Measurements from ENCODE around the gene XYLT2.
"Not testable (repeated sequence)": the region's sequence is repeated elsewhere in the genome, so short reads cannot be mapped to it uniquely, and the experiment has no call there.

XYLT2 gene

DNA sequence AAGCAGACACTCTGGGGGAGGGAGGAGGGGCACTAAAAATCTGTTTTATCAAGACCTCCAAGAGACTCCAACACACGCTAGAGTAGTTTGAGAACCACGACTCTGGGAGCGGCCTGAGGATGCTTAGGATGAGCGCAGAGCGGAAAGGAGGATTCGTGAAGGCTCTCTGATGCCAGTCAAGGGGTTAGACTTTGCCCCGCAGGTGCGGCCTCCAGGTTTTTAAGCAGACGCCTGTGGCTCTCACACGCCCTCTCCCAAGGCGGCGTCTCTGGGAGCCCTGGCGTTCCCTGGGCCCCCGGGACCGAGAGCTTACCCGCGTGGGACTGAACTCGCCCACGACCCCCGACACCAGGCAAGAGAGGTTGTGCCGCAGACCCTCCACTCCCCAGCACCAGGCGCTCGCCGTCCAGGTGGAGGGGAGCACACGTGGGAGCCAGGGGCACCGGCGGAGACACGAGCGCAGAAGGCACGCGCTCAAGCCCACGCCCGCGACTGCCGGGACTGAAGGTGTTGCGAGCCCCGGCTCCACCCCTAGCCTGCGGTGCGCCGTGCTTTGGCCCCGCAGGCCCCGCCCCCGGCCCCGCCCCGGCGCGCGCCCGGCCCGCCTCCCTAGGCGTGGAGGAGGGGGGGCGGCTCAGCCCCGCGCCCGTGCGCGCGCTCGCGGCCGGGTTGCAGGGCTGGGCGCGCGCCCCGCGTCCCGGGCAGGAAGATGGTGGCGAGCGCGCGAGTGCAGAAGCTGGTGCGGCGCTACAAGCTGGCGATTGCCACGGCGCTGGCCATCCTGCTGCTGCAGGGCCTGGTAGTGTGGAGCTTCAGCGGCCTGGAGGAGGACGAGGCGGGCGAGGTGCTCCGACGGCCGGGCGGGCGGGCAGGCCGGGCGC is at the start of gene XYLT2:
TSS of gene XYLT2 (plus strand) at position 695 of the 881 bp plus-strand sequence. CDS start at position 710, 15 bp downstream.
- peak; percentile 70 for DNase-seq (ENCODE audit: low spot score)

- DNase-seq (ENCODE audit: low spot score) = peak; percentile 71
Observed at GRCh38 chr17:50297407-50297865, 48.5 kb upstream of the XYLT2 start.

DNA sequence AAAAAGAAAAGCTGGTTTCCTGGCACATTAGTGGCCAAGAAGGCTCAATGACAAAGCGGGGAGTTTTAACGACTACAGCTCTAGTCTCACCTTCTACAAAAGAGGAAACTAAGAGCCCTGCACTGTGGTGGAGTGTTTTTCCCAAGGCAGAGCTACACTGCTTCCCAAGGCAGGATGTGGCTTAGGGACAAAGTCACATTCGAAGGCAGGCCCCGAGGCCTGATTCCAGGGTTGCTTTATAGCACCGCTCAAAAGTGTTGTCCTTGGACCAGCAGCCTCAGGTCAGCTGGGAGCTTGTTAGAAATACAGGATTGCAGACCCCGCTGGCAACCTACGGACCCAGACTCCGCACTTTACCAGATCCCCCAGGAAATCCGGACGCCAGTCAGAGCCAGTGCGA is 47.9 kb upstream of the XYLT2 start:
- no peak for DNase-seq (ENCODE audit: low spot score)

DNA sequence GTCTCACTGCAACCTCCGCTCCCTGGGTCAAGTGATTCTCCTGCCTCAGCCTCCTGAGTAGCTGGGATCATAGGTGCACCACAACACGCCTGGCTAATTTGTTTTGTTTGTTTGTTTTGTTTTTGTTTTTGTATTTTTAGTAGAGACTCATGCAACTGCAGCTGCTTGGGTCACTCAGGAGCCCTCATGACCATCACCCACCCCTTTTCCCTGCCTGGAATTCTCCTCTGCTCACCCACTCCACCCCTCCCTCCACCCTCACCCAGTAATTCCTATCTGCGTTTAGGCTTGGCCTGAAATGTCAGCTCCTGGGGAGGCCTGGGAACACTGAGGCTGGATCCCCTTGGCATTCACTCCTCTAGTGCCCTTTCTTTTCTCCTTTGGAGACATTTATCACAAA is 46.1 kb upstream of the XYLT2 start:
- no peak for DNase-seq (ENCODE audit: low spot score)

- not testable (repeated sequence) for DNase-seq (ENCODE audit: low spot score)
Observed at GRCh38 chr17:50300824-50301223, 45.1 kb upstream of the XYLT2 start.

- no peak for DNase-seq (ENCODE audit: low spot score)
Observed at GRCh38 chr17:50301891-50302584, 43.9 kb upstream of the XYLT2 start.

DNA sequence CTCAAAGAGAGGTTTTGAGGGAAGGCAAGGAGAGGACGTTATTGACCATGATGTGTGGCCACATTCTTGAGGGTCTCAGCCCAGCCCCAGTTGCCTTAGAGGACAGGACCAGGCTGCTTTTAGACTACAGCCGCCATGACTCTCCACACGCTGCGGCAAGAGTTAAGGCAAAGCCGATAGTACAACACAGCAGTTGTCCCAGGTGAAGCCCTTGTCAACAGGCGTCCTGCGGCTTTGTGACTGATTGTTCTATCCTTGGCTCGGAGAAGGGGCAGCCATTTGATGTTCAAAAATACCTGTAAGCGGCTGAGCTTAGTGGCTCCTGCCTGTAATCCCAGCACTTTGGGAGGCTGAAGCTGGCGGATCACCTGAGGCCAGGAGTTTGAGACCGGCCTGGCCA is 42.9 kb upstream of the XYLT2 start:
- DNase-seq (ENCODE audit: low spot score) = no peak

DNA sequence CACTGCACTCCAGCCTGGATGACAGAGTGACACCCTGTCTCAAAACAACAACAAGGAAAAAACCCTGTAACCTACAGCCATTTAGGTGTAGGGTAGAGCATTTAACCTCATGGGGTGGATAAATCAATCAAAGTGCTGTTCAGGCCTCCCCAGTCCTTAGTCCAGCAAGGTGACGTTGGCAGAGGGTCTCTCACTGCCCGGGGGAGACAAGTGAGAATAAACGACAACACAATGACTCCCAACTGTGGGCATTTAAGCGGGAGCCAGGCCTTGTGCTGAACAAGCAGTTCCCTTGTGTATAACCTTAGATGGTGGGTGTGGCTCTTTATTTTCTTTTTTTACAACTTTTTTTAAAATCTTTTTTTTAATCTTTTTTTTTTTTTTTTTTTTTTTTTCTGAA is 42.3 kb upstream of the XYLT2 start:
- no peak for DNase-seq (ENCODE audit: low spot score)

GRCh38 chr17:50304781-50305404 is 41.0 kb upstream of the XYLT2 start:
- peak; percentile 29 for DNase-seq (ENCODE audit: low spot score)

- DNase-seq (ENCODE audit: low spot score) = no peak
Observed at GRCh38 chr17:50307654-50308053, 38.3 kb upstream of the XYLT2 start.

GRCh38 chr17:50308666-50309065 is 37.3 kb upstream of the XYLT2 start:
- no peak for DNase-seq (ENCODE audit: low spot score)

GRCh38 chr17:50310455-50311111 is 35.3 kb upstream of the XYLT2 start:
- DNase-seq (ENCODE audit: low spot score) = no peak

- no peak for DNase-seq (ENCODE audit: low spot score)
Observed at GRCh38 chr17:50311112-50311460, 34.8 kb upstream of the XYLT2 start.

DNA sequence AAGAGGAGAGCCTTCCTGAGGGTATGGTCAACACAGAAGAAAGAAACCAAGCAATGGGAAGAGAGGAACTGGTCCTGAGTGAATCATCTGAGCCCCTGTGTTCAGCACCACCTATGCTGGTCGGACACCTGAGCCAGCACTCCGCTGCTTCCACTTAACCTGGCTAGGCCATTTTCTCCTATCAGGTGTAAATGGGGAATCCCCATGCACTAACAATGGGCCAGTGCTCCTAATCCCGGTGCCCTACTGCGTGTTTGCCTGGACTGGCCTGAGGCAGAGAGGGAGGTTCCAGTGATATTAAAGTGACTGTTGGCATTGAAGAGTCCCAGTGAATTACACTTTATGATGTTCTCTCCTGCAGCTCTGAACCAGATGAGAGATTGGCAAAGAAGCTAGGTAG is 34.4 kb upstream of the XYLT2 start:
- no peak for DNase-seq (ENCODE audit: low spot score)

DNA sequence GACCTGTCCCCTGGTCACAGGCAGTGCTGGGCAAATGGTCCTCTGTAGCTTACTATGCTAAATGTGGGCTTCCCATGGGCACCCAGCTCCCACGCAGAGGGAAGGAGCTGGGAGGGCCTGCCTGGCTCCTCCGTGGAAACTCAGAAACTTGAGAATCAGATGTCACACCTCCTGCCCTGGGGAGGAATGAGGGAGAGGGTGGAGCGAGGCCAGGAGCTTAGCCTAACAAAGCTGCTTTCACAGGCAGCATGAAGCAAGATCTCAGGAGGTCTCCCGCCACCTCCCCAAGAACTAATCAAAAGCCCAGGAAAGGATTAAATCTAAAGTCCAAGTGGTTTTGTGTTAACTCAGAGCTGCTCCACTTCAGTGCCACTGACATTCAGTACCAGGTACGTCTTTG is 33.6 kb upstream of the XYLT2 start:
- DNase-seq (ENCODE audit: low spot score) = no peak

GRCh38 chr17:50314456-50315011 is 31.4 kb upstream of the XYLT2 start:
- DNase-seq (ENCODE audit: low spot score) = no peak

GRCh38 chr17:50316016-50316587 is 29.8 kb upstream of the XYLT2 start:
- DNase-seq (ENCODE audit: low spot score) = no peak

DNA sequence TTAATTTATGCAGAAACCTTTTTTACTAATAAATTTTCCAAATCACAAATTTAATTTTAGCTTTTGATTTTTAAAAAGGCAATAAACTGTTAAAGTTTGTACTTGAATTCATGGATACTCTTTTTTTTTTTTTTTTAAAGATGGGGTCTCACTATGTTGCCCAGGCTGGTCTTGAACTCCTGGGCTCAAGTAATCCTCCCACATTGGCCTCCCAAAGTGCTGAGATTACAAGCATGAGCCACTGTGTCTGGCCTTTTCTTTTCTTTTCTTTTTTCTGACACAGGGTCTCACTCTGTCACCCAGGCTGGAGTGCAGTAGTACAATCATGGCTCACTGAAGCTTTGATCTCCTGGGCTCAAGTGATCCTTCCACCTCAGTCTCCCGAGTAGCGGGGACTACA is 29.3 kb upstream of the XYLT2 start:
- DNase-seq (ENCODE audit: low spot score) = not testable (repeated sequence)

GRCh38 chr17:50317121-50317520 is 28.8 kb upstream of the XYLT2 start:
- no peak for DNase-seq (ENCODE audit: low spot score)

GRCh38 chr17:50318501-50319285 is 27.2 kb upstream of the XYLT2 start:
- DNase-seq (ENCODE audit: low spot score) = no peak
